ENCODE measurements around the gene C2orf69.

Gene C2orf69

GRCh38 chr2:199966976-199967375, 55.9 kb downstream of the C2orf69 start:
- DNase-seq (ENCODE audit: low spot score): no peak
- FAIRE-seq: no peak

- FAIRE-seq: no peak
- no peak for DNase-seq (ENCODE audit: low spot score)
These were observed 57.0 kb downstream of the C2orf69 start for GRCh38 chr2:199968126-199968525.

- FAIRE-seq (no peak), DNase-seq (ENCODE audit: low spot score) (no peak)
These were observed 61.1 kb downstream of the C2orf69 start for GRCh38 chr2:199972088-199972626.

GRCh38 chr2:199973703-199974102, 62.6 kb downstream of the C2orf69 start:
- FAIRE-seq: no peak
- peak; percentile 24 for DNase-seq (ENCODE audit: low spot score)

GRCh38 chr2:199975273-199975895, 64.3 kb downstream of the C2orf69 start:
- DNase-seq (ENCODE audit: low spot score) (no peak), FAIRE-seq (no peak)
